ENCODE measurements around the gene CEP85. TPM values are rescaled to one million over a fixed set of nuclear protein-coding genes. Genes with fewer than 3 reads are reported as not detected.

Gene CEP85
- total and polyA plus RNA-seq, 10 of the 15 experiments (the other 5 are each of a cell fraction or from before 2014, with no cell fraction given): 8.4 to 26.8 (median 21.5) TPM

DNA sequence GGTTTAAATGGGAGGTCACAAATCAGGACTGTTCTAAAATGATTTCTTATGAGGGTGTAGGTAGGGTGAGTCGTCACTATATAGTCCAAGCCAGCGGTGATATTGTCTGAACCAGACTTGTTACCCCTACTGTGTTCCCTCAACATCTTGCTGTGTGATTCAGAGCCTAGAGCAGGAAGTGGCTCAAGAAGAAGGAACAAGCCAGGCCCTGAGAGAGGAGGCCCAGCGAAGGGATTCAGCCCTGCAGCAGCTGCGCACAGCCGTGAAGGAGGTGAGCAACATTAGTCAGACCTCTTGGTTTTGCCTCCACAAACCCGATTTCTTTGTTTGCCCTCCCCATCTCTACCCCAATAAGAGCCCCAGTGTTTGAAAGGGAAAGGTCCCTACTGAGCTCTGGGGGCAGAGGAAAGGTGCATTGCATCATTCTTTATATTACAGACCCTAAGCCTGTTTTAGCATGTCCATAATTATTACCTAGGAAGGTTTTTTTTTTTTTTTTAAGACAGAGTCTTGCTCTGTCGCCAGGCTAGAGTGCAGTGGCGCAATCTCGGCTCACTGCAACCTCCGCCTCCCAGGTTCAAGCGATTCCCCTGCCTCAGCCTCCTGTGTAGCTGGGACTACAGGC is 40.9 kb downstream of the CEP85 start (continued):
- TF ChIP-seq, protein P1, sequence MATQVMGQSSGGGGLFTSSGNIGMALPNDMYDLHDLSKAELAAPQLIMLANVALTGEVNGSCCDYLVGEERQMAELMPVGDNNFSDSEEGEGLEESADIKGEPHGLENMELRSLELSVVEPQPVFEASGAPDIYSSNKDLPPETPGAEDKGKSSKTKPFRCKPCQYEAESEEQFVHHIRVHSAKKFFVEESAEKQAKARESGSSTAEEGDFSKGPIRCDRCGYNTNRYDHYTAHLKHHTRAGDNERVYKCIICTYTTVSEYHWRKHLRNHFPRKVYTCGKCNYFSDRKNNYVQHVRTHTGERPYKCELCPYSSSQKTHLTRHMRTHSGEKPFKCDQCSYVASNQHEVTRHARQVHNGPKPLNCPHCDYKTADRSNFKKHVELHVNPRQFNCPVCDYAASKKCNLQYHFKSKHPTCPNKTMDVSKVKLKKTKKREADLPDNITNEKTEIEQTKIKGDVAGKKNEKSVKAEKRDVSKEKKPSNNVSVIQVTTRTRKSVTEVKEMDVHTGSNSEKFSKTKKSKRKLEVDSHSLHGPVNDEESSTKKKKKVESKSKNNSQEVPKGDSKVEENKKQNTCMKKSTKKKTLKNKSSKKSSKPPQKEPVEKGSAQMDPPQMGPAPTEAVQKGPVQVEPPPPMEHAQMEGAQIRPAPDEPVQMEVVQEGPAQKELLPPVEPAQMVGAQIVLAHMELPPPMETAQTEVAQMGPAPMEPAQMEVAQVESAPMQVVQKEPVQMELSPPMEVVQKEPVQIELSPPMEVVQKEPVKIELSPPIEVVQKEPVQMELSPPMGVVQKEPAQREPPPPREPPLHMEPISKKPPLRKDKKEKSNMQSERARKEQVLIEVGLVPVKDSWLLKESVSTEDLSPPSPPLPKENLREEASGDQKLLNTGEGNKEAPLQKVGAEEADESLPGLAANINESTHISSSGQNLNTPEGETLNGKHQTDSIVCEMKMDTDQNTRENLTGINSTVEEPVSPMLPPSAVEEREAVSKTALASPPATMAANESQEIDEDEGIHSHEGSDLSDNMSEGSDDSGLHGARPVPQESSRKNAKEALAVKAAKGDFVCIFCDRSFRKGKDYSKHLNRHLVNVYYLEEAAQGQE (IDR thresholded peaks at IDR 0.05; ENCODE audit: low read depth, low read length): no peak
- TF ChIP-seq ZNF384 (IDR thresholded peaks at IDR 0.05; ENCODE audit: borderline replicate concordance, low read depth, low read length): no peak
- TF ChIP-seq, protein P2, sequence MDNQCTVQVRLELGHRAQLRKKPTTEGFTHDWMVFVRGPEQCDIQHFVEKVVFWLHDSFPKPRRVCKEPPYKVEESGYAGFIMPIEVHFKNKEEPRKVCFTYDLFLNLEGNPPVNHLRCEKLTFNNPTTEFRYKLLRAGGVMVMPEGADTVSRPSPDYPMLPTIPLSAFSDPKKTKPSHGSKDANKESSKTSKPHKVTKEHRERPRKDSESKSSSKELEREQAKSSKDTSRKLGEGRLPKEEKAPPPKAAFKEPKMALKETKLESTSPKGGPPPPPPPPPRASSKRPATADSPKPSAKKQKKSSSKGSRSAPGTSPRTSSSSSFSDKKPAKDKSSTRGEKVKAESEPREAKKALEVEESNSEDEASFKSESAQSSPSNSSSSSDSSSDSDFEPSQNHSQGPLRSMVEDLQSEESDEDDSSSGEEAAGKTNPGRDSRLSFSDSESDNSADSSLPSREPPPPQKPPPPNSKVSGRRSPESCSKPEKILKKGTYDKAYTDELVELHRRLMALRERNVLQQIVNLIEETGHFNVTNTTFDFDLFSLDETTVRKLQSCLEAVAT (IDR thresholded peaks at IDR 0.05): no peak
